CD4-positive, alpha-beta T cell (primary cell): ENCODE data around the gene RPL36. TPM values are rescaled to one million over a fixed set of nuclear protein-coding genes. Genes with fewer than 3 reads are reported as not detected.

ENCODE experiments used
- ATAC-seq: fragments of 200-7000 bp; cut with Tn5 transposase; one replicate; pipeline ENCODE4 v1.10.0; 2022; ENCODE audit warnings: mild to moderate bottlenecking; ENCODE audit not compliant: poor library complexity
- CTCF ChIA-PET: fragments of 350-600 bp; sonication (Branson Sonifier 250); formaldehyde crosslinking; loops from one replicate; lab custom pipeline; 2021; ENCODE audit warnings: antibody characterized with exemption, inconsistent platforms; lab: Charles Lee
- POLR2A ChIA-PET: fragments of 350-600 bp; sonication (Branson Sonifier 250); formaldehyde crosslinking; loops from one replicate; lab custom pipeline; 2021; ENCODE audit warnings: antibody characterized with exemption, inconsistent platforms; lab: Charles Lee
- DNase-seq, 14 experiments: peaks; one replicate each; pipeline ENCODE4 v3.0.0-alpha.2; 2013 to 2020; ENCODE audit warnings: mixed read lengths in 2 of 14
- H3K27ac ChIP-seq, 2 donors: one replicate each; pipeline versions ENCODE4 v1.5.1 to v1.7.0; 2013; ENCODE audit warnings: low read length in 2 of 2, low read depth in 1 of 2, mild to moderate bottlenecking in 1 of 2
- H3K27me3 ChIP-seq, 2 experiments: 1 replicate in 1 of 2; 2 replicates in 1 of 2; pipeline versions ENCODE4 v1.6.1 to v1.7.0; 2013; ENCODE audit warnings: low read length in 2 of 2, control low read depth in 1 of 2, mild to moderate bottlenecking in 1 of 2, moderate library complexity in 1 of 2; ENCODE audit not compliant: insufficient read depth in 2 of 2, control insufficient read depth in 1 of 2
- H3K36me3 ChIP-seq: one replicate; pipeline ENCODE4 v1.6.1; 2013; ENCODE audit warnings: low read length, control low read depth; ENCODE audit not compliant: insufficient read depth
- H3K4me1 ChIP-seq: one replicate; pipeline ENCODE4 v1.6.1; 2013; ENCODE audit warnings: low read length, control low read depth; ENCODE audit not compliant: insufficient read depth
- H3K4me3 ChIP-seq: one replicate; pipeline ENCODE4 v1.5.1; 2013; ENCODE audit warnings: mild to moderate bottlenecking, low read length, moderate library complexity
- H3K9me3 ChIP-seq, 2 experiments: 1 replicate in 1 of 2; 2 replicates in 1 of 2; pipeline versions ENCODE4 v1.6.1 to v1.7.0; 2013; ENCODE audit warnings: low read length in 2 of 2, mild to moderate bottlenecking in 2 of 2, control low read depth in 1 of 2, moderate library complexity in 1 of 2; ENCODE audit not compliant: control insufficient read depth in 1 of 2, insufficient read depth in 1 of 2
- H3K27ac Mint-ChIP-seq: one replicate; pipeline ENCODE4 v1.8.0; 2020; ENCODE audit warnings: mixed read lengths
- H3K27me3 Mint-ChIP-seq: one replicate; pipeline ENCODE4 v1.8.0; 2021; ENCODE audit warnings: mixed read lengths
- H3K36me3 Mint-ChIP-seq: one replicate; pipeline ENCODE4 v1.8.0; 2021; ENCODE audit warnings: low read depth, mixed read lengths
- H3K4me1 Mint-ChIP-seq: one replicate; pipeline ENCODE4 v1.8.0; 2021; ENCODE audit warnings: low read depth, mixed read lengths
- H3K4me3 Mint-ChIP-seq: one replicate; pipeline ENCODE4 v1.8.0; 2020; ENCODE audit warnings: mild to moderate bottlenecking, mixed read lengths
- H3K9me3 Mint-ChIP-seq: one replicate; pipeline ENCODE4 v1.8.0; 2020; ENCODE audit warnings: mixed read lengths
- CTCF ChIP-seq: fragments of 200-600 bp; IDR thresholded peaks from one replicate; pipeline ENCODE4 v1.8.0; 2022; ENCODE audit warnings: antibody characterized with exemption, mild to moderate bottlenecking
- intact Hi-C, 2 experiments: fragments of 100-400 bp; cut with DNase I in 1 of 2; cut with micrococcal nuclease in 1 of 2; formaldehyde crosslinking; loops; one replicate each; pipeline versions ENCODE4 v1.15.1 to v1.9.0; 2023 to 2025; cut with DNase I, micrococcal nuclease
- total RNA-seq, 174 experiments: library from RNA in 2 of 174; stranded (reverse) in 2 of 174; gene quantifications; one replicate each; pipeline ENCODE4 v1.2.3 and lab custom pipeline; 2021 to 2026

The RPL36 gene
- total RNA-seq, 2 experiments from 2014 or later = 1,509 to 1,565 TPM

- intact Hi-C loops = no loop called here
- TF ChIP-seq CTCF = no peak
- H3K27ac Mint-ChIP-seq = no peak overlapping the region
- CTCF ChIA-PET = no interaction called here
- ATAC-seq = no peak
- H3K27me3 Mint-ChIP-seq = no peaks in the 10 kb centered on the region
- no peak overlapping the region for H3K4me3 Mint-ChIP-seq
- peaks cover 93% of the 10 kb centered on the region for H3K36me3 Mint-ChIP-seq
- no peak overlapping the region for H3K4me3 ChIP-seq
- H3K9me3 Mint-ChIP-seq = no peaks in the 10 kb centered on the region
- DNase-seq = no peak
- no peaks in the 10 kb centered on the region for H3K9me3 ChIP-seq
- H3K36me3 ChIP-seq = peaks cover 89% of the 10 kb centered on the region
- H3K4me1 ChIP-seq = no peaks in the 10 kb centered on the region
- peaks cover 29% of the 10 kb centered on the region for H3K4me1 Mint-ChIP-seq
- H3K27me3 ChIP-seq = no peaks in the 10 kb centered on the region
- POLR2A ChIA-PET = no interaction called here
- H3K27ac ChIP-seq = no peak overlapping the region
Measured at GRCh38 chr19:5646703-5647102, 43.4 kb upstream of the RPL36 start.

- no peak for ATAC-seq
- Mint-ChIP-seq H3K36me3 (peaks cover 94% of the 10 kb centered on the region), H3K4me3 (no peak overlapping the region), H3K27ac (no peak overlapping the region), H3K4me1 (peaks cover 16% of the 10 kb centered on the region), H3K27me3 (no peaks in the 10 kb centered on the region), H3K9me3 (no peaks in the 10 kb centered on the region)
- H3K4me1 ChIP-seq = no peaks in the 10 kb centered on the region
- ChIA-PET CTCF (no interaction called here), POLR2A (no interaction called here)
- H3K27ac ChIP-seq = no peak overlapping the region
- H3K4me3 ChIP-seq = no peak overlapping the region
- H3K27me3 ChIP-seq = no peaks in the 10 kb centered on the region
- DNase-seq = no peak
- intact Hi-C loops = no loop called here
- H3K9me3 ChIP-seq = no peaks in the 10 kb centered on the region
- H3K36me3 ChIP-seq = peaks cover 89% of the 10 kb centered on the region
- TF ChIP-seq CTCF = no peak
Measured at GRCh38 chr19:5648464-5648863, 41.6 kb upstream of the RPL36 start.

- no peak for ATAC-seq
- no peak for TF ChIP-seq CTCF
- H3K4me3 Mint-ChIP-seq = no peak overlapping the region
- DNase-seq = no peak
- no peak overlapping the region for H3K27ac Mint-ChIP-seq
- H3K27me3 Mint-ChIP-seq = no peaks in the 10 kb centered on the region
- peaks cover 92% of the 10 kb centered on the region for H3K36me3 Mint-ChIP-seq
- Histone ChIP-seq H3K27me3 (no peaks in the 10 kb centered on the region), H3K4me3 (no peak overlapping the region), H3K9me3 (no peaks in the 10 kb centered on the region), H3K27ac (no peak overlapping the region), H3K4me1 (no peaks in the 10 kb centered on the region), H3K36me3 (peaks cover 91% of the 10 kb centered on the region)
- no peaks in the 10 kb centered on the region for H3K9me3 Mint-ChIP-seq
- intact Hi-C loops = no loop called here
- H3K4me1 Mint-ChIP-seq = no peaks in the 10 kb centered on the region
- ChIA-PET POLR2A (no interaction called here), CTCF (no interaction called here)
Measured at GRCh38 chr19:5651361-5651760, 38.7 kb upstream of the RPL36 start.
